Glomerular visceral epithelial cell (primary cell): ENCODE data around the gene CDH23.

Source experiments
- DNase-seq: peaks from one replicate; pipeline ENCODE4 v3.0.0-alpha.2; 2016; ENCODE audit errors: extremely low spot score

CDH23 gene

GRCh38 chr10:71537681-71538080 is 141.0 kb downstream of the CDH23 start:
- DNase-seq, result no peak

DNA sequence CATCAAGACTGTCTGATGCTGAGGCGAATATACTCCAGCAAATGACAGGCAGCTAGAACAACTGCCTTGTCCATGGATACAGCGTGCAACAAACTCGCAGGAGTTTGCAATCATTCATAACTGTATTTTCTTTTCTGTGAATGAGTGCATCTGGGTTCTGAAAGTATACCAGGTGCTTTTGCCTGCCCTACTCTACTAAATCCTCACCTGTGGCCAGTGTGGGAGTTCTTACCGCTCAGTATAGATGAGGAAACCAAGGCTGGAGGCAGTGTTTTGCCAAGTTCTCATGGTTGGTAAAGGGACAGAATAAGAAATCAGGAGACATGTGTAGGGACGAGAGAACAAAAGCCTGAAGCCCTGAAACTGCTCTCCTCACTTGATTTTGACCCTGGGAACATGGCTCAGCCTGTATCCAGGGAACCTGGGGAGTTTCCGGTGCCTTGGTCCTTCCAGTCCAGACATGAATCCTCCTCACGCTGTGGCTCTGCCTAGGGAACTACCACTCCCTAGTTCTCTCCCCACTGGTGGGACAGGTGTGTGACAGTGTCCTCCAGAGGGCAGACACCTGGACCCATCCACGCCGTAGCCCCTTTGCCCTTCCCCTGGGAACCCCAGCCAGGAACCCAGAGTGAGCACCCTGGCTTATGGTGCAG is 142.0 kb downstream of the CDH23 start:
- no peak for DNase-seq

- DNase-seq, result no peak
Observed at GRCh38 chr10:71539442-71540118, 142.9 kb downstream of the CDH23 start.

- DNase-seq, result no peak
Observed at GRCh38 chr10:71542478-71542877, 145.8 kb downstream of the CDH23 start.

GRCh38 chr10:71543608-71544170 is 147.0 kb downstream of the CDH23 start:
- DNase-seq, result no peak

DNA sequence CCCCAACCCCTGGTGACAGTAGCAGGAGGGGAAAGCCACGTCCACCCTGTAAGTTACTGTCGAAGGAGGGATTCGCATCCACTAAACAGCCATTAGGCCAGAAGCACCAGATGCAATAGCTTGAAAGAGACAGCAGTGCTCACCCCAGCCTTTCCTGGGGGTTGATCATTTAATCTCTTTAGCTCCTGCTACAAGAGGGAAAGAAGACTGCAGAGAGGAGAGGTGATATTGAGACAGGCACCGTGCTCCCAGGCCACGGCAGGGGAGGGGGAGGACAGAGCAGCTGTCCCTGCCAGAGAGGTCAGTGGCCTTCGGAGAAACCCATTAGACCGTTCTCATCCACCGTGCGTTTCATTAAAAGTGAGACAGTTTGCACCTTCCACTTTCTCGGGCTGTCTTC is 148.3 kb downstream of the CDH23 start:
- DNase-seq, result no peak

GRCh38 chr10:71546220-71546619 is 149.5 kb downstream of the CDH23 start:
- no peak for DNase-seq

DNA sequence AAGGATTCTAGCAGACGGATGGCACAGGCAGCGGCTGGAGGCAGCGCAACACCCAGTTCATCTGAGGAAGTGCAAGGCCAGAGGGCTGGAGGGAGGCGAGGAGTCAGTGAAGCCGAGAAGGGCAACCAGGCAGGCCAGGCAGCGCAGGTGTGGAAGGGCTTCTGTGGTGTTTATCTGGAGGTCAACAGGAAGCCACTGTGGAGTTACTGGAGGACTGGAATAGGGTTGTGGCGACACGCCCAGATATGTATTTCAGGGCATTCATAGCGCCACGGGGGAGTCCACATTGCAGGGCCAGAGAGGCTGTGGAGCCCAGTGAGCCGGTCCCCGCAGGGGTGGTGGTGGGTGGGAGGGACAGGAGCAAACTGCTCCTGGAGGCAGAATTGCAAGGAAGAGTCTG is 150.6 kb downstream of the CDH23 start:
- DNase-seq, result no peak

DNA sequence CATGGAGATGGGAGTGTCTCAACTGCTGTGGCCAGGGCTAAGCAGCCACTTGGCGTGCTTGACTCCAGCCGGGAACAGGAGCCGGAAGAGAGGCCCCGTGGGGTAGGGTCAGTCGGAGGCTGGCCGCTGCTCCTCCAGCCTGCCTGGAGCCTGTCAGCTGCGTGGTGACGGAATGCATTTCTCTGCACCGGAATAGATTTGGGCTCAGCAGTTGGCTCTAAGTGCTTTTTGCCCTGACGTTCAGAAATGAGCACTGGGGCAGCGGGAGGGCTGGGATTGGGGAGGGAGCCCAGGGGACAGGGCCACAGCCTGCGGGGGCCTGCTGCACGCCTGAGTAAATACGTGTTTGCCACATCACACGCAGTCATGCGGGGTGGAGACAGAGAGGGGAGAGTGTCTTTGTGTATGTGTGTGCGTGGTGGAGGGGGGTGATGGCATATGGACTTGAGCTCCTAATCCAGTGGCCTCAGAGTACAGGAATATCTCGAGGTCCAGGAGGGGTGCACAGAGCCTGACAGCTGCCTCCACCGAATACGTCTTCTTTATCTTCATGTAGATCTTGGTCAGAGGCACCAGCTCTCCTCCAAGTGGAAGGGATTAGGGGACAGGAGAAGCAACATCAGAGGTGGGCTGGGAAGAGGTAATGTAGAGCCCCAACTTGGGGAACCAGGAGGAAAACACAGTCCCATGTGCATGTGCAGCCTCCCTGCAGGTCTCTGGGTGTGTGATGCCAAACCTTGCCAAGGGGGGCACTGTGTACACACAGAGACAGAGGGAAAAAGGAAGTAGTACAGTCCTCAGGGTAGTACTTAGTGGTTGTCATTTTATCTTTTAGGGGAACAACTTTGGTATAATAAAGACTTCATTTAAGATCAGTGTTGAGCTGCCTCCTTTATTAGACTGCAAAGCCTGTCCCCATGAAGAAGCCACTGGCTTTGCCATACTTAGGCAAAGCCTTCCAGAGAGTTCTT is 151.4 kb downstream of the CDH23 start:
- no peak for DNase-seq

GRCh38 chr10:71549766-71550533 is 153.2 kb downstream of the CDH23 start:
- no peak for DNase-seq

- DNase-seq, result no peak
Observed at GRCh38 chr10:71550628-71551027, 153.9 kb downstream of the CDH23 start.

DNA sequence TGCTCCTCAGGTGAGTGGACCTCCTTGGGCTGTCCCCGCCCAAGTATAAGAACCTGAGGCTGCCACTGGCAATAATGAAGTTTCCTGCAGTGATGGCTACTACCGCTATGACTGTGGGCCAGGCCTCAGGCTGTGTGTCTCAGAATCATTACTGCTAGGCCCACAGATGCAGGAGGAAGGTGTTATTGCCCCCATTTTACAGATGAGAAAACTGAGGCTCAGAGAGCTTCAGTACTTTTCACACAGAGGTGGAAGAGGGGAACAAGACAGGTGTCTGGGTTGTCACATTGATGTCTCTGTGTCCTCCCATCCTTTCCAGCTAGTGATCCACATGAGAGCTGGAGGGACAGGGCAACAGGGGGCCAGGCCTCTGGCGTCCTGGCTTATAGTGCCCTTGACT is 155.2 kb downstream of the CDH23 start:
- no peak for DNase-seq

DNA sequence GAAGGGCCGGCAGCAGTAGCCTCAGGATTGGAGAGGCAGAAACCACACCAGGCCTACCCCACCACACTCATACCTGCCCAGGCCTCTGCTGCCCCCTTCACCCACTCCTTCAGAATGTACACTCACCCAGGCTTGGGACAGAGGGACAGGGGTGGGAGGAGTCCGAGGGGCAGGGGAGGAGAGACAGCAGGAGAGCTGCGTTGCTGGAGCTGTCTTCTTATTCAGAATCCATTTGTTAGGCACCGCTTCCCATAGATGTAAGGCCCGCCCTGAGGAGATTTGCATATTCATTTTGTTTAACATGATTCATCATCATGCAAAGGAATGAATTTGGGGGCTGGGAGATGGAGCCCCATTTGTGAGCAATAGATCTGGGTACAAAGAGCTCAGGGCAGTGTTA is 156.7 kb downstream of the CDH23 start:
- DNase-seq, result no peak

- DNase-seq, result no peak
Observed at GRCh38 chr10:71554671-71555070, 158.0 kb downstream of the CDH23 start.

DNA sequence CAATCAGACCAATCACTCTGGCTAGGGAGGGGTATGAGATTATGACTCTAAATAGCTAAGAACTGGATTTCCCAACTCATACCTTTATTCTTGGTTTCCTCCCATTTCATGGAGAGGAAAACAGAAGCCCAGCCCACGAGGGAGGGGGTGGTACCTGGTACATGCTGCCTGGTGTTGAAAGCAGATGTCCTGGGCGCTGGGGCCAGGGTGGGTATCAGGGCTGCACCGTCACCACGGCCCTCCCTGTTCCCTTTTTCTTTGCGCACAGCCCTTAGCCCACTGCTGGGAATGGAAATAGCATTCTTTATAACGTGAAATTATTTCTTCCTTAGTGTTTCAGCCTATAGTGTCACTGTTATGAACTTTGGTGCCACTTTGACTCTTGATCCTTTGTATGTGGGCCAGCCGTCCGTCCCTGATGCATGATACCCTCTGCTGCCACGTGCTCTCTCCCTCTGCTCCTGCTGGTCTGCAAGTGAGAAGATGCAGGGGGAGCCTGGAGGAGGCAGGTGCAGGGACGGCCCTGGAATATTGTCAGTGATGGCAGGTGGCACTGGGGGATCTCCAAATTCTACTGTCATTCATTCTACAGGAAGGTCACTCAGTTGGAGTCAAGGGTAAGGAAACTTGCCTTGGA is 158.5 kb downstream of the CDH23 start:
- no peak for DNase-seq

DNA sequence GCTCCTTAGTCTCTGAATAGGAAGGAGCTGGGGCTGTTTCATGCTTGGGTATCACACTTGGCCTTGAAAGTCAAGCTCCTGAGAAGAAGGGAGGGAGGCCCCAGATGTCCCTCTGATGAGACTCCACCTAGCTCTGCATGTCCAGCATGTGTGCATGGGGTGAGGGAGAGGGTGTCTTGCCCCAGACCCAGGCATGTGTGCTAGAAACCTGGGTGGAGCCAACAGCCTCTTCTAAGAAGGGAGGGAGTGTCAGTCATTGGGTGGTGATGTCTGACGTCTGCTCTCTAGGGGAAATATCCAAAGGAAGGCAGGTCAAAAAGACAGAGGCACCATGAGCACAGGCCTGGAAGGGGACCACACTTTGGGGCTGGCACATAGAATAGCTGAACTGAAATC is 159.0 kb downstream of the CDH23 start:
- DNase-seq, result no peak

- no peak for DNase-seq
Observed at GRCh38 chr10:71558991-71559390, 162.3 kb downstream of the CDH23 start.

GRCh38 chr10:71561003-71561574 is 164.4 kb downstream of the CDH23 start:
- DNase-seq, result no peak

DNA sequence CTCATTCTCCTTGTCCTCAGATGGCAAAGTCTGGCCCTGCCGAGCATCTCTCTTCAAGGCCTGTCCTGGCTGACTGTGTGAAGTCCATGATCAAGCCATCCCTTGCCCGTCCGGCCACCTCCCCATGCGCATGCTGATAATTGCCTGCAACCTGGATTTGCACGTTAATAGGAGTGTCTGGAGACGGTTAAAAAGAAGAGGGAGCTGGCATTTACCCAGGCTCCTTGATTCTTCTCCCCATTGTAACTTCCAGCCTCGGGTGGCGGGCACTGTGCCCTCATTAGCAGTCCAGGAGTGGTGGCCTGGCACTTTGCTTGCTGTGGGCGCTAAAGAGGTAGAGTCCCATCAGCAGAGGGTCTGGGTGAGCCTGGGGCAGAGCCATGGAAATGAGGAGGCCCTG is 165.5 kb downstream of the CDH23 start:
- DNase-seq, result no peak

- no peak for DNase-seq
Observed at GRCh38 chr10:71562904-71563303, 166.2 kb downstream of the CDH23 start.
